Measurements from ENCODE around the gene TFDP1.
"Not testable (repeated sequence)": the region's sequence is repeated elsewhere in the genome, so short reads cannot be mapped to it uniquely, and the experiment has no call there.

The TFDP1 gene

GRCh38 chr13:113621046-113621445 lies 36.5 kb downstream of the TFDP1 start:
- no peak for DNase-seq

- DNase-seq: not testable (repeated sequence)
These were observed 36.9 kb downstream of the TFDP1 start for GRCh38 chr13:113621498-113621897.

GRCh38 chr13:113621986-113622550 lies 37.5 kb downstream of the TFDP1 start:
- DNase-seq: not testable (repeated sequence)

GRCh38 chr13:113622791-113623490 lies 38.4 kb downstream of the TFDP1 start:
- no peak for DNase-seq

GRCh38 chr13:113623491-113624234 lies 39.1 kb downstream of the TFDP1 start:
- no peak for DNase-seq

GRCh38 chr13:113624235-113624587 lies 39.7 kb downstream of the TFDP1 start:
- DNase-seq: no peak

GRCh38 chr13:113624640-113625304 lies 40.2 kb downstream of the TFDP1 start:
- DNase-seq: not testable (repeated sequence)

GRCh38 chr13:113625965-113626721 lies 41.6 kb downstream of the TFDP1 start:
- no peak for DNase-seq

- DNase-seq: no peak
These were observed 42.6 kb downstream of the TFDP1 start for GRCh38 chr13:113627136-113627535.

- no peak for DNase-seq
These were observed 44.0 kb downstream of the TFDP1 start for GRCh38 chr13:113628291-113629270.

- DNase-seq: no peak
These were observed 45.3 kb downstream of the TFDP1 start for GRCh38 chr13:113629866-113630265.

- no peak for DNase-seq
These were observed 45.7 kb downstream of the TFDP1 start for GRCh38 chr13:113630296-113630695.

GRCh38 chr13:113630804-113631203 lies 46.3 kb downstream of the TFDP1 start:
- DNase-seq: no peak

GRCh38 chr13:113631341-113632095 lies 47.0 kb downstream of the TFDP1 start:
- DNase-seq: no peak

- no peak for DNase-seq
These were observed 48.3 kb downstream of the TFDP1 start for GRCh38 chr13:113632706-113633484.

GRCh38 chr13:113633485-113633873 lies 48.9 kb downstream of the TFDP1 start:
- no peak for DNase-seq

GRCh38 chr13:113634279-113635047 lies 49.9 kb downstream of the TFDP1 start:
- DNase-seq: no peak

GRCh38 chr13:113635048-113635420 lies 50.5 kb downstream of the TFDP1 start:
- DNase-seq: no peak

- DNase-seq: no peak
These were observed 51.2 kb downstream of the TFDP1 start for GRCh38 chr13:113635709-113636108.

Data from NCI-H1105 (cell line).